HG03460 (cell line): ENCODE measurements around the gene PDZD4.

Experiments
- ATAC-seq: cut with Tn5 transposase; IDR thresholded peaks from one replicate; pipeline ENCODE4 v1.9.1; 2021; ENCODE audit not compliant: unreplicated experiment

The PDZD4 gene

DNA sequence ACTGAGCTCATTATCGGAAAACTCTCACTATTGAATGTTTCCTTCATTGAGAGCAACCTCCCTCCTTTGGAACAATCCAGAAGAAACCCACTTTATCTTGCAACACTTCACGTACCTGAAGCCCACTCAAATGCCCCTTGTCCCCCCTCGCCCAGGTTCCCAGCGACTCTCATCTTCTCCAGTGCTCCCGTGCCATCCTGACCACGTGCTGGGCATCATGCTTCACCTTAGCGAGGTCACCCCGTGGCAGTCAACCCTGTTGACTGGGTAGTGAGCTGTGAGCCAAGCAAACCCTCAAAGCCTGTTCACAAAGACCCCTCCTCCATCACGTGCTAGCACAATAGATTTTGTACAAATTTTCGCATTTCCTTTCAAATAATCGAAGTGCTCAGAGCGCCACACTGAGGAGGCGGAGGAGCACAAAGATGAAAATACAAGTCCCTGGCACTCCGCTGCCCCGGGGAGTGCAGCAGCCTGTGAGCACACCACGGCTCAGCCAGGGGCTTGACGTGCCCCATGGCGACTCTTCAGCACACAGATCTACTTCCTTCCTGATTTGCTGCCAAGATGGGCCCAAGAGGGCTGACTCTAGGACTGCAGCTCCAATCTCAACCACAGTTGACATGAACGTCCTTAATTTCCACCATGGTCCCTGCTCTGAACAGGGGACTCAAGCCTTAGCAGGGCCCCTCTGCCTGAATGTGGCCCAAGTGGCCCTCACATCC is 15.6 kb downstream of the PDZD4 start:
- no peak for ATAC-seq

DNA sequence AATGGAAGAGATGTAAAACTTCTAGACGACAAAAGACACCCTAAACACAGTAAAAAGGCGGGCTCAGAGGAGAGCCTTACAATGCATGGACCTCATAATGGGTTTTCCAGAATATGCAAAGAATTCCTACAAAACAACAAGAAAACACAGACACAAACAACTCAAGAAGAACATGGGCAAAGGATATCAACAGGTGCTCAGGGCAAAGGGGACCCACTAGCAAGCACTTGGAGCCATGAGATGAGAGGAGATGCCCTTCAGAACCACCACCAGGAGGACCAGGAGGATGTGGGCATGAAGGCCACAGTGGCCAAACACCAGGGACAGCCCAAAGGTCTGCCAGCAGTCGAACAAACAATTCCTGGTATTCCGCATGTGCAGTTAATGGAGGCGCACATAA is 17.2 kb downstream of the PDZD4 start:
- ATAC-seq: no peak

DNA sequence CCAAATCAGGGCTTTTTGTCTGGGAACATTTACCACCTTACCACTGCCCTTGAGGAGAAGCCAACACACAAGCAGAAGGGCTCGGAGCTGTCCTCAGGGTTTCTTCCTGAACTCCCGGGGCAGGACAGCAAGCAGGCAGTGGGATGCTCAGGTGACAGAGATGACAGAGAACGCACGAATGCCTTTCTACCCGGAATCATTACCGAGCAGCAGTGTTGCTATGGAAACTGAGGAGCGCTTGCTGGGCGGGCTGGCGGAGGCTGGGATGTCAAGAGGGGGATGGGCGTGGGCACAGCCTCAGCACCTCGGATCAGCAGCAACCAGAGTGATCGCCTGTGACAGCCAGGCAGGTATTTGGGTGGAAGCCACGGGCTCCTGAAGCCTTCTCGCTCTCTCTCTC is 18.1 kb downstream of the PDZD4 start:
- no peak for ATAC-seq

DNA sequence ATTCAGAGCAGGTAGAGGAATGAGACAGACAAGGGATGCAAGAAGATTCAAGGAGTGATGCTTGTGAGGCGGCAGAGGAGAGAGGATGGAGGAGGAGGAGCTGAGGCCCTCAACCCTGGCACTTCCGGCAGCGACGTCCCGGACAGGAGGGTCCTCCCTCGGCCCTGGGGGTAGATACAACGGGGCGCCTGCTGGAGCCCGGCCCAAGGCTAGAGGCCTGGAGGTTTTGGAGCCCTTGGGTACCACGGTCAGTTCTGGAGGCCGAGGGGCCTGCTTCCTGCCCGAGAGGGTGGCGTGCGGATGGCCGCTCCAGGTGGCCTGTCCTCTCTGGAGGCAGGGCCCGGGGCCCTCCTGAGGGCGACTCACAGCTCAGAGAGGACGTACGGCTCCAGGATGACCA is 22.4 kb downstream of the PDZD4 start:
- no peak for ATAC-seq

DNA sequence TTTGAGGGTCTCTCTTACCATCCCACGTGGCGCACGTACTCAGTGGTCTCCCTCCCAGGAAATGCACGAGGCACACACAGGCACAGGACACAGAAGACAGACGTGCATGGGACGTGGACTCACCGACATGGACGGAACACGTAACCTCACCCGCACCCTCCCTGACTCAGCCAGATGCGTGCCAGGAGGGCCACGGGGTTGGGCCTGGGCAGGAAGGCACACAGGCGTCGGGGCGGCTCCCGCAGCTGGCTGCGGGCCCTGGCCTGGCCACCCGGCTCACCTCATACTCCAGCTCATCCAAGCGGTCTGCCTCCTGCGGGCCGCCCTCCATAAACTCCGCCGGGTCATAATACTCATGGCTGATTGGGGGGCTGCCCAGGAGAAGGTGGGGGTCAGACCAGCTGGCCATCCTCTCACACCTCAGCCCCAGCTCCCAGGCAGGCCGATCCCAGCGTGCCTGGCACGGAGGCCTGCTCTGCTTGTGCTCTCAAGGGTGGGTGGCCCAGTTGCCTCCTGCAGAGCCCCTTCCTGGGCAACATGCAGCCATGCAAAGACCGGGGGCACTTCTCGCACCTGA is 23.3 kb downstream of the PDZD4 start:
- ATAC-seq: no peak

DNA sequence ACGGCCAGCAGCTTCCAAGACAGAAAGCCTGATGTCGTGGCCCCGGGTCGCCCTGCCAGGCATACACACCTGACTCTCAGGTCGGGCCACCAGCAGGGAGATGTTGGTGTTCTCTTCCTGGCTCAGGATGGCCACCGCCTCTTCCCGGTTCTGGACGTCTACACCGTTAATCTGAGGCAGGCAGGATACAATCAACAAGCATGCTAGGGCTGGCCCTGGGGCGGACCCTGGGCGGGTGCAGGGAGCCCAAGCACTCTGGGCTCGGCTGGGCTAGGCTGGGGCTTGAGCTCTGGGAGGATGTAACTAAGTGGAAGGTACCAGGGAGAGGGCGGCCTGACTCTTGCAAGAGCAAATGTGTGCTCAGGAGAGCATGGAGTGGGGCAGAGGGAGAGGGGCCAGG is 24.9 kb downstream of the PDZD4 start:
- no peak for ATAC-seq

DNA sequence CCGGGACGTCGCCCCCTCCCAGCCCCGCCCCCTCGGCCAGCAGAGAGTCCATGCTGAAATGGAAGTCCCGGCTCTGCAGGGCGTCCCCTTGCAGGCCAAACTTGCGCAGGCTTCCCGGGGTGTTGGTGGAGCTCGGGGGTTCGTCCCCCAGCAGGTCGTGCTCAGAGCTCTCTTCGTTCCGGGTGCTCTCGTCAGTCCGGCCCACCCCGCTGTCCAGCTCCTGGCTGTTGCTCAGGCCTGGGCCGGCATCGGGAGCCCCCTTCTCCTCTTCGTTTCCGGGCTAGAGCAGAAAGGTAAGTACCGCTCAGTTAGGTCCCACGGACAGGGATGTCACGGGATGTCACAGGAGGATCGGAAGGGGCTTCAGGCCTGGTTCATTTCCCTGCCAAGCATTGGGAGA is 25.7 kb downstream of the PDZD4 start:
- ATAC-seq: no peak

DNA sequence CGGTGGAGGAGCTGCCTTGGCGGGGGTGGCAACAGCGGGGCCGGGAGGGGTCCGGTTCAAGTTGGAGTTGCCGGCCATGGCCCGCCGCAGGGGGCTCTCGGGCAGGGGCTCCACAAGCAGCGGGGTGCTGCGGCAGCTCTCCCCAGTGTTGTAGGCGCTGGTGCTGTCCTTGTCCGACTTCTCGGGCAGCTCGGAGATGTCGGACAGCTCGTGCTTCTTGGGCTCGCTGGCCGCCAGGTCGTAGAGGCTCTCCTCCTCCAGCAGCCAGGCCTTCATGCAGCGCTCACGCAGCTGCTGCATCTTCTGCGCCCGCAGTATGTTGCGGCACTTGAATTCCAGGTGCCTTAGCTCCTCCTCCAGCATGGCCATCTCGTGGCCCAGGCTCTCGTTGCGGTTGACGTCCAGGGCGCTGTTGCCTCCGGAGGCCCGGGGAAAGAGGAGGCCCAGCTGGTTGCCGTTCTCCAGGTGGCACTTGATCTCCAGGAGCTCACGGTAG is 26.2 kb downstream of the PDZD4 start:
- ATAC-seq: no peak

DNA sequence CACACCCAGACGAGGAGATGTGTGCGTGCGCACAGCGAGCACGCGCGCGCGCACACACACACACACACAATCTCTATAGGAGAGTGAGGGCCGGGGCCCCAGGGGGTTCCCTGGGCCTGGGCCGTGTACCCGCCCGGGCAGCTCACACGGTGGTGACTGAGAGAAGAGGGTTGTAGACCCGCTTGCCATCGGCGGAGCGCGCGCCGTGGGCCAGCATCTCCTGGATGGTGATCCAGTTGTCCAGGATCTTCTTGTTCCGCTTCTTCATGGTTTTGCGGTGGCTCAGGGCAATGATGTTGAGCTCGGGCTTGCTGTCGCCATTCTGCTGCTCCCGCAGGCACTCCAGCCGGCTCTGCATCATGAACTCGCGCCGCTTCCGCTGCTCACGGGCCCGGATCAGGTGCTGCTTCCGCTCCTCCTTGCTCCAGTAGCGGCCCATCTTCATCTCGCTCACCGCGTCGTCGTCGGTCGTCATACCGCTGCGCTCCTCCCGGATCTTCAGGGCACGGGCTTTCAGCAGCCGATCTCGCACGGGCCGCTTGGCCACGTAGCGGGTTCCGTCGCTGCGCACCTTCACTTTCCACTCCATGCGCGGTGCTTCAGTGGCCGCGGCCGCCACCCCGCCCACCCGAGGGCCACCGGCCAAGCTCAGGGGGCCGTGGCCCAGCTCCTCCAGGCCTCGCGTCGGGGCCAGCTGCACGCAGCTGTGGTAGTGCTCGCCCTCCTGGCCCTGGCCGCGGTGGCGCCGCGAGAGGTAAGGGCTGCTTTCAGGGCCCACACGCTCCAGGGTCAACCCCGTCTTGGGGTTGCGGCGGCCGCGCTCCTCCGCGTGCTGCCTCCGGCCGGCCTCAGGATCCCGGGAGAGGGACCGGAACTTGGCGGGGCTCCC is 26.9 kb downstream of the PDZD4 start:
- ATAC-seq: no peak

DNA sequence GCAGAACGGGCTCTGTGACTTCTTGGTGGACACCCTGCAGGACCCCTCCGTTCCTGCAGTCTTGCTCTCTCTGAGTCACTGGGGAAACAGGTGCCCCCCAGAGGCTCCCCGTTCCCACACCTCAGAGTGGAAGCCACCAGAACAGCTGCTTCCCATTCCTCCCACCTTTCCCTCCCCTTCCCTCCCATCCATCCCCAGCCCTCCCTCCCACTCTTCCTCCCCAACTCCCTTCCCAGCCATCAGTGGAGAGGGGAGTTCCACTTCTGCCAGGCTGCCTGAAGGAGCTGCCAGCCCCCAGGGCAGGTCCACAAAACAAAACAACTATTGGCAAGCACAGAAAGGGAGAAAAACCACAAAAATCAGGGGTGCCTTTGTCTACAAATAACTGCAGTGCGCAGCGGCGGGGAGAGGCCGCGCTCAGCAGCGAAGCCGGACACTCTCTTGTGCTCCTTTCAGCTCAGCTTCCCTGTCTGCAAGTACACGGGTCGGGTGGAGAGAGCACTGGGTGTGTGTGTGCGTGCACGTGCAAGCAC is 27.8 kb downstream of the PDZD4 start:
- no peak for ATAC-seq

DNA sequence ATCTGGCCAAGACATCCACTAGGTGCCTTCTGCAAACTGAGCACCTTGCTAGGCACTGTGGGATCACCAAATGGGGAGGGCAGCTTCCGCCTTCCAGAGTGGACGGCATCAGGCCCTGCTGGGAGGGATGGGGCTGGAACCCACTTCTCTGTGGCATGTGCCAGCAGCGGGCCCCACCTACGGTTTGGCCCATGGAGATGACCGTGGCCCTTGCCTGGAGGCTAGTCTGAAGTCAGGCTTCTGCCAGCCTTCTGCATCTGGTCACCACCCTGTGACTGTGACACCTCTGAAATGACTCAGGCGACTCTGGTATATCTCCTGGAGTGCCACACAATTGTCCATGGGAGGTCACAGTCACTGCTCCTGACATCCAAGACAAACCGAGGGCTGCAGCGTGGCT is 28.7 kb downstream of the PDZD4 start:
- ATAC-seq: no peak

DNA sequence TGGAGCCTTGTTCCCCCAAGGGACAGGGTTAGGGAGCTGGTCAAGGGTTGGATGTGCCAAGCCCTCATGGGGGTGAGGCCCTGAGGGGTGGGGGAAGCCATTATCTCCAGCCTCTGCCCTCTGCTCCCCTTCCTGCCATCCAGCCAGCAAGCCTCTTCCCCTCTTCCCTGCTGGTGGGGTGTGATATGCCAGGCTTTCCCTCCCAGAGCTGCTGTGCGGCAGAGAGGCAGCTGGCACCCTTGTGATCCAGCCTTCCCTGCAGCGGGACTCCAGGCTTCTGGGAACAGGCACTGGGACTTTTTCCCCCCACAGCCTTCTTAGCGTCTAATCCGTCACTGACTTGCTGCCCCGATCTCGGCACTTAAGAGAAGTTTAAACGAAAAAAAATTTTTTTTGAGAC is 29.6 kb downstream of the PDZD4 start:
- no peak for ATAC-seq

DNA sequence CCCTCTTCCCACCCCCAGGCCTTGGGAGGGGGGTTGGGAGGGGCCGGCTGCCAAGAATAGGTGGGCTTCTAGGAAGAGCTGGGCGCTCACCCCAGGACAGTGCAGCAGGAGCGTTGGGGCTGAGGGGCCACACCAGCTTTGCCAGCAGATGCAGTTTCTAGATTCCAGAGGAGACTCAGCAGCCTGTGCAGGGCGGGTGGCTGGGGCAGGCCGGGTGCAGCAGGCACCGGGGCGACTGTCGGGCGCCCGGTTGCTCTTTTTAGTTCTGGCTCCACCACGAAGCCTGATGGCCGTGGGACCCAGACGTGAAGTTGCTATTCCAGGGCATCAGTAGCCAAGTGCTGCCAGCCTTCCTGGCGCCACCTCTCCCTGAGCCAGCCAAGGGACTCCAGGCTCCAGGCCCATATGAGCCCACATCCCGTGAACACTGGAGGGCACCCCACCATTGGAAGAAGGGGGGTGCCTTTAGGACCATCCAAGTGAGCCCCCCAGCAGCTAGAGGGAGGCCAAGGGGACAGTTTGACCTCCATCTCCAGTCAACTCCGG is 30.1 kb downstream of the PDZD4 start:
- ATAC-seq: no peak

DNA sequence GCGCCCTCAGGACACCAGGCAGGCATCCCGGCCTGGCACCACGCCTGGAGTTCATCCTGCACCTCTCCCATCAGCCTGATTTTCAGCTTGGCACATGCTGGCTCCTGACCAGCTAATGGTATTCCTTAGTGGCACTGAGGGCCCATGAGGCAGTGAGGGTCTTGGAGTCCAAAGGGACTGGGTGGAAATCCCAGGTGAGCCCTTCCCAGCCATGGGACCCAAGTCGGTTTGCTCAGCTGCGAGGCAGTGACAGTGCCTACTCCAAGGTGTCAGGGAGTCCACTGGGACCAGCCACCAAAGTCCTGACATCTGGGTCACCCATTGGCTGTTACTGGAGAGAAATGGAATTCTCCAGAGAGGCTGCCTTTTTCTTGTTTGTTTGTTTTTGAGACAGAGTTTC is 31.0 kb downstream of the PDZD4 start:
- ATAC-seq: no peak

DNA sequence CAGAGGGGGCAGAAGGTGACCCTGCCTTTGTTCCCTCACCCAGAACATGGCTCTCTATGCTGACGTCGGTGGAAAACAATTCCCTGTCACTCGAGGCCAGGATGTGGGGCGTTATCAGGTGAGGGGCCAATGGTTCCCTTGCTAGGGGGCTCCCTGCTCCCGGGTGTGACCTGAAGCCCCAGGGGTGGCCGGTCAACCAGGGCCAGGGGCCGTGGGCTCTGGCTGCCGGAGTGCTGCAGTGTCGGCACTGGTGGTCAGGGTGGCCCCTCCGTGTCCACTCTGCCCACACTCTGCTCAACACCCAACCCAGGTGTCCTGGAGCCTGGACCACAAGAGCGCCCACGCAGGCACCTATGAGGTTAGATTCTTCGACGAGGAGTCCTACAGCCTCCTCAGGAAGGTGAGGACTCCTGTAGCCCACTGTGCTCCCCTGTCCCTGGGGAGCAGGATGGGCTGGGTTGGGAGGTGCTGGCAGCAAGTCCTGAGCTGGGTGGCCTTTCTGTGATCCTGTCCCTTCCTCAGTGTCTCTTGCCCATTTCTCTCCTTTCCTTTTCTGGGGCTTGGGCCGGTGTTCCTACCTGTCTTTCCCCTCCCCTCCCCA is 32.8 kb downstream of the PDZD4 start:
- ATAC-seq: no peak

DNA sequence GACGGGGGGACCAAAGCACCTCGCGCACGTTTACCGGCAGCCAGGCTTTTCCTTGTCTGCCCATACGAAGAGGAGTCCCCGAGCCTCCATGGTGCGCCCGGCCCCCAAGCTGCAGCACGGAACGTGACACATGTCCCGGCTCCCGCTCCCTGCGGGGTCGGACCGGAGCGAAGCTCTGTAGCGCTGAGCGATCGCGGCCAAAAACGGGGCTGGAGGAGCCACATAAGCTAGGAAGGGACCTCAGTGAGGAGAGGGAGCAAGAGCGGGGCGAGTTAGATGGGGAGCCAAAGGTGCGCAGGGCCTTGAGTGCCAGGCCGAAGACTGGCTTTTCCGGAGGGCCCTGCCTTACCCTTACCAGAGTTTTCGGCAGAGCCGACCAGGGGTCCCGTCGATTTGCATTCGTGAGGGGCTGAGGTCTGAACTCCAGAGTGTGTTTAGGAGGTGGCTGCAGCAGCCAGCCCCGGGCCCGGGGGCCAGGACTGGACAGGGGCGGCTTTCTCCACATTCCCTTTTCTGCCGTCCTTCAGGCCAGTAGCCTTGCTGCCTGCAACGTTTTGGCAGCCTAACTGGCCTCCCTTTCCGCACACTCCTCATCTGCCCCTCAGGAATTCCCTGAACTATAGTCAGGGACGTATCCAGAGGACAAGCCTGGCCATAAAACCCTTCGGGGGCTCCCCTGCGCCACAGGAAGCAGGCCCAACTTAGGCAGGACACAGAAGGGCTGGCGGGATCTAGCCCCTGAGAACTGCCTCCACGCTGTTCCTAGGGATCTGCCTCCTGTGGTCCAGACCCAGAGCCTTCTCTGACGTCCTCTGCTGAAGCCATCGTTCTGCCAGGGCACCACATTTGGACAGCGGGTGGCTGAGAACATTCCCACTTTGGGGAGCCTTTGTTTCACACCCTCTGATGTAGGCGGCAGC is 35.2 kb downstream of the PDZD4 start:
- no peak for ATAC-seq

DNA sequence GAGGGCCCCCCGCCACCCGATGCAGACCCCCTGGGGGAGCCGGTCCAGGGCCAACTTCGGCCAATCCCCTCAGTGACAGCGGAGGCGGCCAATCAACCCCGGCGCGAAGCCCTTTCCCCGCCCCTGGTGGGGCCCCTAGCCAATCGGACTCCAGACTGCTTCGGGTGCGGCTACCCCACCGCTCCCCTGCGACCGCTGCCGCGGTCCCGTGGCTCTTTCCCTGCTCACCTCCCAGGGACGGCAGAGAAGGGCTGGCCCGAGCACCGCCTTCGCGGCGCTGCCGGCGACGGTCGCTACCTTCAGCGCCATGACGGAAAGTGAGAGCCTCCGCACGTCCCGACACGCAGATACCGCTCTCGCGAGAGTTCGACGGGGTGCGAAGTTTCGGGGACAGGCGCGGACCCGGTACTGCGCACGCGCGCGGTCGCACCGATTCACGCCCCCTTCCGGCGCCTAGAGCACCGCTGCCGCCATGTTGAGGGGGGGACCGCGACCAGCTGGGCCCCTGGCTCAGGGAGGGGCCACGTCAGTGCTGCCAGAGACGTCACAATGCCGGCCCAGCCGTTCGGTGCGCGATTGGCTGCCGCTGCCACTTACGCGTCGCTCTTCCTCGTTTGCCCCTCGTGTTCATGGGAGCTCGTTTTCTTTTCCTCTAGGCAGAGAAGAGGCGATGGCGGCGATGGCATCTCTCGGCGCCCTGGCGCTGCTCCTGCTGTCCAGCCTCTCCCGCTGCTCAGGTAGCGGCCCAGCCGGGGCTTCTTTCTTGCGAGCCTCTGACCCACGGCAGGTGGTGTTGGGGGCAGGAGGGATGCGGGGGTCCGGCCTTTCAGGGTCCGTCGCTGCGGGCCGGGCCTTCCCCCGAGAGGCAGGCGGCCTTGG is 36.1 kb downstream of the PDZD4 start, which contains the start of the genes IDH3G and SSR4:
Gene IDH3G, minus strand, starts transcription at position 358 of the 879 bp plus-strand sequence. Its CDS starts 49 bp downstream, at position 309.
Gene SSR4, plus strand, starts transcription at position 651 of the 879 bp plus-strand sequence. Its CDS starts 20 bp downstream, at position 671.
- peak; percentile 93 for ATAC-seq

DNA sequence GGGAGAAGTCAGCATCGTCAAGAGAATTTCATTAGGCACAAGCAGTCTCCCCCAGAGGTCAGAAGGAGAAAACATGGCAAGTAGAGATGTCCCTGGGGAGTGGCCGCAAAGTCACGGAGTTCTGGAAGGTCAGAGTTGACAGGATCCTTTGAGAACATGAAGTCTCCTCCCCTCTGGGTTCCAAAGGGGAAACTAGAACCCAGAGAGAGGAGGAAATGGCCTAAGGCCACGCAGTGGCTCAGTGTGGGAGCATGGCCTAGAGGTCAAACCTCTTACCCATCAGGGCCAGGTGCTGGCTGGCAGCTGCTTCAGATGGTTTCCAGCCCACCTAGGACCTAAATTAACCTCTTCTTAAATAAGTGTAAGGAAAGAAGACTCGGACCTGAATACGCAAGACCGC is 37.1 kb downstream of the PDZD4 start:
- no peak for ATAC-seq

DNA sequence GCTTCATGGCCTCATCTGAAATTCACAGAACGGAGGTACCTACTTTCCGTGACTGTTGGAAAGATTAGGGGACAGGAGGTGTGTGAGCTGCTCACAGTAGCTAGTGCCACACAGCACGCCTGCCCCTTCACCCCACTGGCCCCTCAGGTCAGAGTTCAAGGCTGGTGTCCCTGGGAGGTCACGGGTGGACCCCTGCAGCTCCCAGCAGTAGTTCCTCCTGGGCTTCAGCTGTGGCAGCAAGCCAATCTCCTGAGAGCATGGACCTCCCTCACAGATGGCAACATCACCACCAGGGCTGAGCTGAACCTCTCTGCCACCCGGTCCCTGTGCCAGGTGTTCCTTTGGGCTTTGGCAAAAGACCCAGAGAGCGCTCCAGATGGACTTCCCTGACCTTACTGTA is 38.0 kb downstream of the PDZD4 start:
- ATAC-seq: no peak
